Measurements from ENCODE around the gene ZNF723. TPM values are rescaled to one million over a fixed set of nuclear protein-coding genes. Genes with fewer than 3 reads are reported as not detected.
"Not testable (repeated sequence)": the region's sequence is repeated elsewhere in the genome, so short reads cannot be mapped to it uniquely, and the experiment has no call there.

Gene ZNF723
- total RNA-seq, result not detected
- polyA plus RNA-seq, result not detected
- long read RNA-seq, donor 1, result 0 reads
- long read RNA-seq, donor 2, result 0 reads
- long read RNA-seq, donor 3, result 0 reads
- long read RNA-seq, donor 4, result 0 reads
- long read RNA-seq, donor 5, result 0 reads

GRCh38 chr19:22832031-22832762, at the start of gene ZNF723:
ZNF723 (plus strand) TSS chr19:22832291; CDS start chr19:22832380, 89 bp downstream.
- 15% methylated on average over 31 of the region's 31 CpGs for WGBS, 2 donors
- Histone ChIP-seq H3K36me3 (ENCODE audit: control insufficient read depth in 4 of 4, insufficient read depth in 4 of 4, low read length in 4 of 4) (no peaks in the 10 kb centered on the region), H3K27ac (ENCODE audit: low read depth in 1 of 2, low read length in 1 of 2) (no peak within 1 kb of the TSS), H3K27me3 (ENCODE audit: control insufficient read depth in 3 of 3, insufficient read depth in 3 of 3, low read length in 2 of 3) (no peaks in the 10 kb centered on the region), H3K9ac (ENCODE audit: insufficient read depth in 1 of 2, low read length in 2 of 2) (no peak within 1 kb of the TSS), H3K9me3 (ENCODE audit: control insufficient read depth in 4 of 4, insufficient read depth in 3 of 4, low read length in 3 of 4) (peaks cover 0 to 17% (median 4%) of the 10 kb centered on the region in 4 donors), H3K4me3 (no peak within 1 kb of the TSS), H3K4me1 (ENCODE audit: control insufficient read depth in 5 of 5, insufficient read depth in 5 of 5, low read length in 5 of 5) (no peaks in the 10 kb centered on the region)
- TF ChIP-seq CTCF (IDR thresholded peaks at IDR 0.05; ENCODE audit: control extremely low read depth, extremely low read depth), result no peak
- DNase-seq, result no peak
- ATAC-seq (ENCODE audit: insufficient read depth, low FRiP score), result no peak

GRCh38 chr19:22783651-22784410, 48.3 kb upstream of the ZNF723 start, which contains the start of gene ZNF99:
ZNF99 (minus strand) TSS chr19:22784151; CDS start chr19:22784016, 135 bp downstream.
- no peak for TF ChIP-seq CTCF (IDR thresholded peaks at IDR 0.05; ENCODE audit: control extremely low read depth, extremely low read depth)
- peak within 1 kb of the TSS; percentile 10 for H3K4me3 ChIP-seq
- DNase-seq, result peak; percentile 59 to 80 (median 75)
- ATAC-seq (ENCODE audit: insufficient read depth, low FRiP score), result peak; percentile 47
- H3K27ac ChIP-seq (ENCODE audit: low read depth in 1 of 2, low read length in 1 of 2), result no peak within 1 kb of the TSS
- H3K9ac ChIP-seq (ENCODE audit: insufficient read depth in 1 of 2, low read length in 2 of 2), result no peak within 1 kb of the TSS
- 3 to 7% methylated on average over 36 of the region's 36 CpGs for WGBS, 2 donors
- H3K4me1 ChIP-seq (ENCODE audit: control insufficient read depth in 5 of 5, insufficient read depth in 5 of 5, low read length in 5 of 5), result no peaks in the 10 kb centered on the region
- peaks cover 0 to 7% (median 2%) of the 10 kb centered on the region in 4 donors for H3K9me3 ChIP-seq (ENCODE audit: control insufficient read depth in 4 of 4, insufficient read depth in 3 of 4, low read length in 3 of 4)
- H3K36me3 ChIP-seq (ENCODE audit: control insufficient read depth in 4 of 4, insufficient read depth in 4 of 4, low read length in 4 of 4), result no peaks in the 10 kb centered on the region
- no peaks in the 10 kb centered on the region for H3K27me3 ChIP-seq (ENCODE audit: control insufficient read depth in 3 of 3, insufficient read depth in 3 of 3, low read length in 2 of 3)

- not testable (repeated sequence) for H3K4me1 ChIP-seq (ENCODE audit: control insufficient read depth in 5 of 5, insufficient read depth in 5 of 5, low read length in 5 of 5); H3K36me3 ChIP-seq (ENCODE audit: control insufficient read depth in 4 of 4, insufficient read depth in 4 of 4, low read length in 4 of 4); H3K27me3 ChIP-seq (ENCODE audit: control insufficient read depth in 3 of 3, insufficient read depth in 3 of 3, low read length in 2 of 3); DNase-seq; H3K27ac ChIP-seq (ENCODE audit: low read depth in 1 of 2, low read length in 1 of 2); H3K9ac ChIP-seq (ENCODE audit: insufficient read depth in 1 of 2, low read length in 2 of 2); H3K4me3 ChIP-seq; ATAC-seq (ENCODE audit: insufficient read depth, low FRiP score)
- 91 to 94% methylated on average over 4 of the region's 4 CpGs for WGBS, 2 donors
- H3K9me3 ChIP-seq (ENCODE audit: control insufficient read depth in 4 of 4, insufficient read depth in 3 of 4, low read length in 3 of 4), result peaks cover 0 to 19% (median 2%) of the 10 kb centered on the region in 4 donors
Measured at GRCh38 chr19:22792863-22793262, 39.2 kb upstream of the ZNF723 start.

- Histone ChIP-seq H3K9me3 (ENCODE audit: control insufficient read depth in 4 of 4, insufficient read depth in 3 of 4, low read length in 3 of 4) (peaks cover 0 to 21% (median 8%) of the 10 kb centered on the region in 4 donors), H3K36me3 (ENCODE audit: control insufficient read depth in 4 of 4, insufficient read depth in 4 of 4, low read length in 4 of 4) (no peaks in the 10 kb centered on the region), H3K27me3 (ENCODE audit: control insufficient read depth in 3 of 3, insufficient read depth in 3 of 3, low read length in 2 of 3) (no peaks in the 10 kb centered on the region), H3K9ac (ENCODE audit: insufficient read depth in 1 of 2, low read length in 2 of 2) (no peak overlapping the region), H3K4me1 (ENCODE audit: control insufficient read depth in 5 of 5, insufficient read depth in 5 of 5, low read length in 5 of 5) (no peaks in the 10 kb centered on the region), H3K4me3 (no peak overlapping the region), H3K27ac (ENCODE audit: low read depth in 1 of 2, low read length in 1 of 2) (no peak overlapping the region)
- no peak for DNase-seq
- 37 to 46% methylated on average over 5 of the region's 5 CpGs for WGBS, 2 donors
- TF ChIP-seq CTCF (IDR thresholded peaks at IDR 0.05; ENCODE audit: control extremely low read depth, extremely low read depth), result no peak
- no peak for ATAC-seq (ENCODE audit: insufficient read depth, low FRiP score)
Measured at GRCh38 chr19:22797040-22797439, 35.1 kb upstream of the ZNF723 start.
